ENCODE results near the gene MAPRE2.

MAPRE2 gene

GRCh38 chr18:35138773-35139172 is 97.6 kb downstream of the MAPRE2 start:
- no peaks in the 10 kb centered on the region for H3K79me1 ChIP-seq (ENCODE audit: low read depth, low read length)
- H3K4me3 ChIP-seq (ENCODE audit: low read length in 2 of 2), result no peak overlapping the region
- no peak overlapping the region for H2BK12ac ChIP-seq (ENCODE audit: low read length)
- H3K4me2 ChIP-seq (ENCODE audit: insufficient read depth, low read length, poor library complexity, severe bottlenecking), result no peak overlapping the region
- WGBS, 2 donors (ENCODE audit: extremely low coverage in 2 of 2, insufficient read length in 2 of 2, insufficient replicate concordance in 1 of 2), result no CpG with 5 or more reads among the region's 6 CpGs
- H2BK15ac ChIP-seq (ENCODE audit: low read length), result no peak overlapping the region
- H3K4ac ChIP-seq (ENCODE audit: low read length), result no peak overlapping the region
- peaks cover 11 to 32% of the 10 kb centered on the region in 2 donors for H3K36me3 ChIP-seq (replicated peaks in 1 of 2; ENCODE audit: control insufficient read depth in 2 of 2, insufficient read depth in 2 of 2, low read length in 2 of 2)
- H3K14ac ChIP-seq (ENCODE audit: low read length), result no peak overlapping the region
- H2AFZ ChIP-seq (ENCODE audit: low read length), result no peak overlapping the region
- no peak overlapping the region for H4K8ac ChIP-seq (ENCODE audit: low read depth, low read length)
- no peaks in the 10 kb centered on the region for H3K9me3 ChIP-seq (replicated peaks in 1 of 2; ENCODE audit: control insufficient read depth in 2 of 2, insufficient read depth in 1 of 2, low read depth in 1 of 2, low read length in 2 of 2)
- H3K4me1 ChIP-seq (ENCODE audit: control insufficient read depth in 2 of 2, insufficient read depth in 1 of 2, low read depth in 1 of 2, low read length in 2 of 2), result no peaks in the 10 kb centered on the region
- DNase-seq (ENCODE audit: low spot score), result no peak
- H3K18ac ChIP-seq (ENCODE audit: low read length), result no peak overlapping the region
- no peak overlapping the region for H3K27ac ChIP-seq (replicated peaks; ENCODE audit: low read length)
- H3K9ac ChIP-seq (ENCODE audit: low read depth, low read length, poor library complexity), result no peak overlapping the region
- no peak overlapping the region for H2BK5ac ChIP-seq (ENCODE audit: low read length)
- H3K27me3 ChIP-seq (ENCODE audit: control insufficient read depth in 3 of 3, insufficient read depth in 3 of 3, low read depth in 1 of 3, low read length in 3 of 3), result no peaks in the 10 kb centered on the region
- H2BK120ac ChIP-seq (ENCODE audit: low read depth, low read length), result no peak overlapping the region
- no peak overlapping the region for H3K23ac ChIP-seq (ENCODE audit: low read depth, low read length, poor library complexity)
- no peak overlapping the region for H4K91ac ChIP-seq (ENCODE audit: low read depth, low read length, poor library complexity)
- H2AK5ac ChIP-seq (ENCODE audit: low read depth, low read length), result no peak overlapping the region

GRCh38 chr18:35139517-35139916 is 98.3 kb downstream of the MAPRE2 start:
- no peaks in the 10 kb centered on the region for H3K27me3 ChIP-seq (ENCODE audit: control insufficient read depth in 3 of 3, insufficient read depth in 3 of 3, low read depth in 1 of 3, low read length in 3 of 3)
- no peak overlapping the region for H3K4me3 ChIP-seq (ENCODE audit: low read length in 2 of 2)
- no peaks in the 10 kb centered on the region for H3K79me1 ChIP-seq (ENCODE audit: low read depth, low read length)
- no peak overlapping the region for H2BK15ac ChIP-seq (ENCODE audit: low read length)
- no peak overlapping the region for H3K23ac ChIP-seq (ENCODE audit: low read depth, low read length, poor library complexity)
- no peaks in the 10 kb centered on the region for H3K4me1 ChIP-seq (ENCODE audit: control insufficient read depth in 2 of 2, insufficient read depth in 1 of 2, low read depth in 1 of 2, low read length in 2 of 2)
- no peak overlapping the region for H3K14ac ChIP-seq (ENCODE audit: low read length)
- no peak for DNase-seq (ENCODE audit: low spot score)
- no peak overlapping the region for H4K8ac ChIP-seq (ENCODE audit: low read depth, low read length)
- H3K36me3 ChIP-seq (replicated peaks in 1 of 2; ENCODE audit: control insufficient read depth in 2 of 2, insufficient read depth in 2 of 2, low read length in 2 of 2), result peaks cover 11 to 25% of the 10 kb centered on the region in 2 donors
- no peak overlapping the region for H3K4ac ChIP-seq (ENCODE audit: low read length)
- H3K4me2 ChIP-seq (ENCODE audit: insufficient read depth, low read length, poor library complexity, severe bottlenecking), result no peak overlapping the region
- no peak overlapping the region for H2AK5ac ChIP-seq (ENCODE audit: low read depth, low read length)
- no peak overlapping the region for H2BK120ac ChIP-seq (ENCODE audit: low read depth, low read length)
- H2AFZ ChIP-seq (ENCODE audit: low read length), result no peak overlapping the region
- H2BK5ac ChIP-seq (ENCODE audit: low read length), result peak overlapping the region; percentile 4
- H2BK12ac ChIP-seq (ENCODE audit: low read length), result no peak overlapping the region
- WGBS, 2 donors (ENCODE audit: extremely low coverage in 2 of 2, insufficient read length in 2 of 2, insufficient replicate concordance in 1 of 2), result no CpG with 5 or more reads among the region's 3 CpGs
- H3K9ac ChIP-seq (ENCODE audit: low read depth, low read length, poor library complexity), result no peak overlapping the region
- H4K91ac ChIP-seq (ENCODE audit: low read depth, low read length, poor library complexity), result no peak overlapping the region
- H3K27ac ChIP-seq (replicated peaks; ENCODE audit: low read length), result no peak overlapping the region
- no peaks in the 10 kb centered on the region for H3K9me3 ChIP-seq (replicated peaks in 1 of 2; ENCODE audit: control insufficient read depth in 2 of 2, insufficient read depth in 1 of 2, low read depth in 1 of 2, low read length in 2 of 2)
- no peak overlapping the region for H3K18ac ChIP-seq (ENCODE audit: low read length)

- no peak overlapping the region for H4K91ac ChIP-seq (ENCODE audit: low read depth, low read length, poor library complexity)
- H3K4me1 ChIP-seq (ENCODE audit: control insufficient read depth in 2 of 2, insufficient read depth in 1 of 2, low read depth in 1 of 2, low read length in 2 of 2), result no peaks in the 10 kb centered on the region
- no peak overlapping the region for H3K9ac ChIP-seq (ENCODE audit: low read depth, low read length, poor library complexity)
- DNase-seq (ENCODE audit: low spot score), result no peak
- WGBS, 2 donors (ENCODE audit: extremely low coverage in 2 of 2, insufficient read length in 2 of 2, insufficient replicate concordance in 1 of 2), result no CpG with 5 or more reads among the region's 4 CpGs
- no peak overlapping the region for H3K27ac ChIP-seq (replicated peaks; ENCODE audit: low read length)
- H3K27me3 ChIP-seq (ENCODE audit: control insufficient read depth in 3 of 3, insufficient read depth in 3 of 3, low read depth in 1 of 3, low read length in 3 of 3), result no peaks in the 10 kb centered on the region
- no peak overlapping the region for H2BK5ac ChIP-seq (ENCODE audit: low read length)
- H2BK120ac ChIP-seq (ENCODE audit: low read depth, low read length), result no peak overlapping the region
- H2BK12ac ChIP-seq (ENCODE audit: low read length), result no peak overlapping the region
- no peak overlapping the region for H2AK5ac ChIP-seq (ENCODE audit: low read depth, low read length)
- H3K4me2 ChIP-seq (ENCODE audit: insufficient read depth, low read length, poor library complexity, severe bottlenecking), result no peak overlapping the region
- H2BK15ac ChIP-seq (ENCODE audit: low read length), result no peak overlapping the region
- no peak overlapping the region for H3K14ac ChIP-seq (ENCODE audit: low read length)
- H3K36me3 ChIP-seq (replicated peaks in 1 of 2; ENCODE audit: control insufficient read depth in 2 of 2, insufficient read depth in 2 of 2, low read length in 2 of 2), result peaks cover 5 to 15% of the 10 kb centered on the region in 2 donors
- no peak overlapping the region for H4K8ac ChIP-seq (ENCODE audit: low read depth, low read length)
- H3K9me3 ChIP-seq (replicated peaks in 1 of 2; ENCODE audit: control insufficient read depth in 2 of 2, insufficient read depth in 1 of 2, low read depth in 1 of 2, low read length in 2 of 2), result no peaks in the 10 kb centered on the region
- H3K23ac ChIP-seq (ENCODE audit: low read depth, low read length, poor library complexity), result no peak overlapping the region
- no peak overlapping the region for H2AFZ ChIP-seq (ENCODE audit: low read length)
- no peak overlapping the region for H3K4ac ChIP-seq (ENCODE audit: low read length)
- H3K18ac ChIP-seq (ENCODE audit: low read length), result no peak overlapping the region
- no peaks in the 10 kb centered on the region for H3K79me1 ChIP-seq (ENCODE audit: low read depth, low read length)
- no peak overlapping the region for H3K4me3 ChIP-seq (ENCODE audit: low read length in 2 of 2)
Observed at GRCh38 chr18:35141077-35141476, 99.9 kb downstream of the MAPRE2 start.

GRCh38 chr18:35141567-35142274 is 100.5 kb downstream of the MAPRE2 start:
- no peak overlapping the region for H4K91ac ChIP-seq (ENCODE audit: low read depth, low read length, poor library complexity)
- no peak overlapping the region for H2BK5ac ChIP-seq (ENCODE audit: low read length)
- no peak overlapping the region for H3K9ac ChIP-seq (ENCODE audit: low read depth, low read length, poor library complexity)
- H2BK15ac ChIP-seq (ENCODE audit: low read length), result no peak overlapping the region
- WGBS, 2 donors (ENCODE audit: extremely low coverage in 2 of 2, insufficient read length in 2 of 2, insufficient replicate concordance in 1 of 2), result no CpG with 5 or more reads among the region's 6 CpGs
- H2AK5ac ChIP-seq (ENCODE audit: low read depth, low read length), result no peak overlapping the region
- no peak overlapping the region for H3K4me3 ChIP-seq (ENCODE audit: low read length in 2 of 2)
- no peaks in the 10 kb centered on the region for H3K4me1 ChIP-seq (ENCODE audit: control insufficient read depth in 2 of 2, insufficient read depth in 1 of 2, low read depth in 1 of 2, low read length in 2 of 2)
- DNase-seq (ENCODE audit: low spot score), result no peak
- no peak overlapping the region for H3K14ac ChIP-seq (ENCODE audit: low read length)
- H3K4me2 ChIP-seq (ENCODE audit: insufficient read depth, low read length, poor library complexity, severe bottlenecking), result no peak overlapping the region
- H2BK120ac ChIP-seq (ENCODE audit: low read depth, low read length), result no peak overlapping the region
- no peak overlapping the region for H3K18ac ChIP-seq (ENCODE audit: low read length)
- H3K27ac ChIP-seq (replicated peaks; ENCODE audit: low read length), result no peak overlapping the region
- no peak overlapping the region for H4K8ac ChIP-seq (ENCODE audit: low read depth, low read length)
- H3K23ac ChIP-seq (ENCODE audit: low read depth, low read length, poor library complexity), result no peak overlapping the region
- H2AFZ ChIP-seq (ENCODE audit: low read length), result no peak overlapping the region
- peaks cover 5 to 14% of the 10 kb centered on the region in 2 donors for H3K36me3 ChIP-seq (replicated peaks in 1 of 2; ENCODE audit: control insufficient read depth in 2 of 2, insufficient read depth in 2 of 2, low read length in 2 of 2)
- no peak overlapping the region for H3K4ac ChIP-seq (ENCODE audit: low read length)
- H3K27me3 ChIP-seq (ENCODE audit: control insufficient read depth in 3 of 3, insufficient read depth in 3 of 3, low read depth in 1 of 3, low read length in 3 of 3), result no peaks in the 10 kb centered on the region
- H3K79me1 ChIP-seq (ENCODE audit: low read depth, low read length), result no peaks in the 10 kb centered on the region
- H2BK12ac ChIP-seq (ENCODE audit: low read length), result no peak overlapping the region
- H3K9me3 ChIP-seq (replicated peaks in 1 of 2; ENCODE audit: control insufficient read depth in 2 of 2, insufficient read depth in 1 of 2, low read depth in 1 of 2, low read length in 2 of 2), result no peaks in the 10 kb centered on the region
